ENCODE measurements around the gene DHRS7B. TPM values are rescaled to one million over a fixed set of nuclear protein-coding genes. Genes with fewer than 3 reads are reported as not detected.
"Not testable (repeated sequence)": the region's sequence is repeated elsewhere in the genome, so short reads cannot be mapped to it uniquely, and the experiment has no call there.

DHRS7B gene
- polyA plus RNA-seq, 1 donor = 27.2 TPM

- no peak for DNase-seq (ENCODE audit: low read depth)
Measured at GRCh38 chr17:21177854-21178600, 51.3 kb downstream of the DHRS7B start.

- DNase-seq (ENCODE audit: low read depth) = no peak
Measured at GRCh38 chr17:21183468-21183867, 56.7 kb downstream of the DHRS7B start.

GRCh38 chr17:21184570-21184969, 57.8 kb downstream of the DHRS7B start:
- DNase-seq (ENCODE audit: low read depth) = no peak

DNA sequence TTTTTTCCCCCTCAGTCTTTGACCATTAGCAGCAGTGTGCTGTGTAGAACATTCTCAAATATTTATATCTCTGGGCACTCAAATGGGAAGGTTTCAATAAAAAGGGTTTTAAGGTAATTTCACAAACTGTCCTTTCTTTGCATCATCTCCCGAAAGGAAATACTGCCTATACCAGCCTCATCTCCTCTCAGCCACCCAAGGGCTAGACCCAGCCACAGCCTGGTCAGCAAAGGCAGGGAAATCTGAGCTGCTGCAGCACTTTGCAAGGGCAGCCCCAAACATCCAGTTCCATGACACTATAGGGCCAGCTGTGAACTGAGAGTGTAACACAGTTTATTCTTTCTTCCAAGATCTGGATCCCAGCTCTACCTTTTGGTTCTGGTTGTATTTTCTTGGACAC, 58.3 kb downstream of the DHRS7B start:
- no peak for DNase-seq (ENCODE audit: low read depth)

DNA sequence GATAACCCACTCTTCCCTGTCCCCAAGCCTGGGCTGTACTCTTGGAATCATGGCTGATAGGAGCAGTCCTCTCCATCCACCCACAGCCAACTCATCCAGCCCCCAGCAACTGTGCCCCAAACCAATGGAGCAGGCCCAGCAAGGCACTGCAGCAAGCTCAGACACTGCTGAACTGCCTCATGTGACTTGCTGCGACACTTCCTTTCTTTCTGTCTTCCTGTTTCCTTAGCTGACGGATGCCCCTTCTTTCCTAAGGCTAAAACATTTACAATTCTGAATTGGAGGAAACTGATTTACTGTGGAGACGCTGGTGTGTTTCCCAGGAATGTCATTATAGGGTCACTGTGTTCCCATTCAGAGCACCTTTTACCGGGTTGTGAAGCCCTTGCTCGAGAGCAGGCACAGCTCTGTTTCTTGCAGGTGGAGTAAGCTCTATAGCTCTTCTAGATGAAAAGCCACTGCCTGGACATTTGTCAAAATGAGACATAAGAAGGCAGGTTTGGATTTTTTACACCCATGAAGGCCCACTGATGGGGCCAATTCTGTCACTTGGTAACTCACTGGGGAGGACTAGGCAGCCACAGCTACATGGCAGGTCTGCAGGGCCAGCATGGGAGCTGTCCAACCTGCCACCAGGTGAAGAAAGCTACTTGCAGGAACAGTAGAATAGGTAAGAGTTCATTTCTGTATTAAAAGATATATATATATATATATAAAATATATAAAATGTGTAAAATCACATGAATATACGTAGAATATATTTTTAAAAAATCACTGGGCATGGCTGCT, 59.8 kb downstream of the DHRS7B start:
- no peak for DNase-seq (ENCODE audit: low read depth)

DNA sequence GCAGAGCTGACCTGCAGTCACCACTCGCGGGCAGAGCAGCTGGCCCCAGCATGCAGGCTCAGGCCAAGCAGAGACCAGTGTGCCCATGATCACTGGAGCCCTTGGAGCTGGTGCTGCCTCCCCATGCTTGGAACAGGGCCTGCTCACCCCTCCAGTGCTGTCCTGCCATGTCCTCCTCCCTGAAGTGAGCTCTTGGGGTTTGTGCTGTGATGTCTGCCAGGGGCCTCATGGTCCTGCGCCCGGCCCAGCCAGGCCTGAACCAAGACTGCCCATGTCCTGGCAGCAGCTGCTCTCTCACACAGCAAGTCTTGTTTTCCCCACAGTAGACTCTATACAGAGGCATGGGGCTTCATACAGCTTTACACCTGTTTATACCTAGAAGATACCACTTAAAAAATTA, 62.6 kb downstream of the DHRS7B start:
- no peak for DNase-seq (ENCODE audit: low read depth)

DNA sequence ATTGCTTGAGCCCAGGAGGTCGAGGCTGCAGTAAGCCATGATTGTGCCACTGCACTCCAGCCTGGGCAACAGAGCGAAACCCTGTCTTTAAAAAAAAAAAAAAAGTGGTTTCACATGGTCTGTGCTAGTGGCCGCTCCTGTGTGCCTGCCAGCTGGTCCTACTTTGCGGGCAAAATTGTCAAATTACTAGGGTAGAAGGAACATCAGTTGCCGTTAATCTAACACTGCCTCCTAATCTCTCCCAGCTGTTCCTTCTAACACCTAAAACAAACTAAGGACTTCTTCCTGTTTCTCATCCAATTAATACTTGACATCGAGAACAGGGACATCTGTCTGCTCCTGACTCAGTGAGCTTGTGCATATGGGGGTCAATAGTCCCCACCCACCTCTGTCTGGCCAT, 63.3 kb downstream of the DHRS7B start:
- no peak for DNase-seq (ENCODE audit: low read depth)

DNA sequence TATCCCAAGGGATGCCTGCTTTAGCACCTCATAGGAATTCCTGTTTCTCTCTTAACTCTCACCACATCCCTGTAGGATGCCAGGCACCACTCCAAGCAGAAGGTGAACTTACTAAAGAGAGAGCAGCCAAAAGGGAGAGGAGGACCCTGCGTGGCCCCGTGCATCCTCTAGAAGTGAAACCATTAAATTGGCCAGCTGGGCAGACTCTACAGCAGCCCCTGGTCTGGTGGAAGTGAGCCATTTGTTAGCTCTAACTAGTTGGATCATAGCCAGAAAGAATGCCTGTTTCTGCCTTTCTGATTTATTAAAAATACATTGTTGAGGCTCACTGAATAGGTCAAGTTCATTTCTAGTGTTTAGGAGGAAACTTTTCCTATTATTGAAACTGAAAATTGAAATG, 64.9 kb downstream of the DHRS7B start:
- no peak for DNase-seq (ENCODE audit: low read depth)

DNA sequence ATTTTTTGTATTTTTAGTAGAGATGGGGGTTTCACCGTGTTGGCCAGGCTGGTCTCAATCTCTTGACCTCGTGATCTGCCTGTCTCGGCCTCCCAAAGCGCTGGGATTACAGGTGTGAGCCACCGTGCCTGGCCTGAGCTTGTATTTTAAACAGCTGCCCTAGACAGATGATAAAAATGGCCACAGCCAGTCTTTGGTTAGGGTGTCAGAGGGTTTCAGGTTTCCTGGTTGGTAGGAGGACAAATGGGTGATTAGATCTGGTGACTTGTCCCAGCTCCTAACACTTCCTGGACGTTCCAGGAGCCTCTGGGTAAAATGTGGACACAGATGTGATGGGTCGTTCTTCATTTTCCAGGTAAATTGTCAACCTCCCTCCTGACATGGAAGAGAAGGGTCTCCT, 65.7 kb downstream of the DHRS7B start:
- not testable (repeated sequence) for DNase-seq (ENCODE audit: low read depth)

- DNase-seq (ENCODE audit: low read depth) = no peak
Measured at GRCh38 chr17:21193031-21193430, 66.3 kb downstream of the DHRS7B start.

DNA sequence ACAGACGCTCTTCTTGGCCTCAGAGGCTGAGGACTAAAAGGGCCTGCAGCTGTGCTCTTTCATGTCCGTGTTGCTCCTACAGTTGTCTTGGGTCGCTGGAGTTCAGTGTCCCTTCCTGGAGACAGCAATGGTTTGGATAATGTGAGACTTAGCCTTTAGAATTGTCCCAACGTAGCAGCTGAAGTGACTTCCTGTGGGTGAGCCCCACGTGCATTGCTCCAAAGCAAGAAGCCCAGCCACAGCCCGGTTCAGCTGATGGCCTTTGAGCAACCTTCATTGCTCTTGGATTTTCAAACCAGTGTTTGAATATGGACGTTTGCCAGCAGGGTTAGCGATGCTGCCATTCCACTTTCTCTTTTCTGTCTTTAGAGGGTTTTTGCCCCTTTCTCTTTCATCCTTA, 67.5 kb downstream of the DHRS7B start:
- DNase-seq (ENCODE audit: low read depth) = no peak

DNA sequence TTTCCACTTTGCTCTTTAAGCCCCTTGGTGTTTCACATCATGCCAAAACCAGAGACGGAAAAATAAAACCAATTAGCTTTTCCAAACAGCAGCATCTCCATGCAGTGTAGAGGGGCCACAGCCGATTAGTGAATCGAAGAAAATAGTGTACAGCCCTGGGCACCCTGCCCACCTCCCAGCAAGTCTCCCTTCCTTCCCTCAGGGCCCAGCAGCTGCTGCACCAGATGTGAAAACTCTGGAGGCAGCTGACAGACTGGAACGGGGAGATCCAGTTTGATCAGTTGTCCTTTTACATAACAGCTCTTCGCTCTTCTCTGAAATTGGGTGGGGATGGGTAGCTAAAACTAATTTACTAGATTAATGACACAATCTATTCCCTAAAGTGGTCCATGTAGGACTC, 67.9 kb downstream of the DHRS7B start:
- DNase-seq (ENCODE audit: low read depth) = peak; percentile 61

DNA sequence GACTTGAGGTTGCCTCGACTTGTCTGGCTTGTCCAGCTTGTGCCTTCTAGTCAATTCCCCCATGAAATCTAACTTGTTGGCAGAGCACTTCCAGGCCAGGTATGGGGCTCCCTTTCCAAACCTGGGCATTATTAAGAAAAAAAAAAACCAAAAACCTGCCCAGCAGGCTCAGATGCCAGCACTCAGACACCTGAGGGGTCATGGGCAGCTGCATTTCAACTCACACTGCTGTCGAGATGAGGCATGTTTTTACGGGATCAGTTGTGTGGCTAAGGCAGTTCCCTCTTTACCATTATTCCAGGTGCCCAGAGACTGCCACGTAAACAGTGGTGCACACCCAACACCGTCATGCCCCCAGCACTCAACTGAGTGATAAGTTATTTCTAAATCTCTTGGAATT, 69.4 kb downstream of the DHRS7B start:
- no peak for DNase-seq (ENCODE audit: low read depth)

- DNase-seq (ENCODE audit: low read depth) = no peak
Measured at GRCh38 chr17:21198411-21198810, 71.6 kb downstream of the DHRS7B start.

GRCh38 chr17:21199311-21199710, 72.5 kb downstream of the DHRS7B start:
- DNase-seq (ENCODE audit: low read depth) = no peak

DNA sequence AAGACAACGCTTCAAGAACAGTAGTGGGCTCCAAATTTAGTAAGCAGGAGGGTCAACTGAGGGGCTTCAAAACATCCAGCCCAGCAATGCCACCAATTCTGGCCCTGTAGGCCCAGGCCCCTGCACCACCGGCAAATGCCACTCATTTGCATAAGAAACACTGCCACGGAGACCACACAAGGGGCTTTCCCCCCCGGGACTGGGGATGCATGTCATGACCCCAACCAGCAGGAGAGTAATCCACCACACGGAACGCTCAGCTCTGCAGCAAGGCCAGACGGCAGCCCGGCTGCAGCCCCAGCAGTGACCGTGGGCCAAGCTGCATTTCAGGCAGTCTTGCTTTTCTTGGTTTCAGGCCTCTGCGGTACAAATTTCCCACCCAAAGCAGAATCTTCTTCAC, 73.1 kb downstream of the DHRS7B start:
- no peak for DNase-seq (ENCODE audit: low read depth)

- no peak for DNase-seq (ENCODE audit: low read depth)
Measured at GRCh38 chr17:21200590-21201297, 74.0 kb downstream of the DHRS7B start.

DNA sequence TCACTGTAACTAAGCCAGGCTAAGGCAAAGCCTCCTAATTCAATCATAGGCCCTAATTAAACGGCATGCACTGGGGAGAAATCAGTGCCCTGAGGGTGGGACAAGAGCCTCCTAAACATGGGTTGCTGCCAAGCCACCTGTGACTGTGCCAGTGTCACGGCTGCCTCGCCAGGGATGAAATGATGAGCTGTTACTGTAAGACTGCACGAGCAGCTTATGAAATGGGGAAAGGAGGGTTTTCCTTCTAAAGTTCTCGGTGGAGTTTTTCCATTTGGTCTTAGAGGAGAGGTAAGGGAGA, 74.5 kb downstream of the DHRS7B start:
- no peak for DNase-seq (ENCODE audit: low read depth)

GRCh38 chr17:21201874-21202273, 75.1 kb downstream of the DHRS7B start:
- no peak for DNase-seq (ENCODE audit: low read depth)

- no peak for DNase-seq (ENCODE audit: low read depth)
Measured at GRCh38 chr17:21202512-21202911, 75.7 kb downstream of the DHRS7B start.

- no peak for DNase-seq (ENCODE audit: low read depth)
Measured at GRCh38 chr17:21204935-21205334, 78.2 kb downstream of the DHRS7B start.

- no peak for DNase-seq (ENCODE audit: low read depth)
Measured at GRCh38 chr17:21208352-21208751, 81.6 kb downstream of the DHRS7B start.
